HEK293T (cell line): ENCODE results near the gene ITGB3.

Experiments used
- ARNT ChIP-seq: fragments of 450-650 bp; IDR thresholded peaks from 2 replicates; pipeline ENCODE4 v1.6.1; 2017; ENCODE audit warnings: mild to moderate bottlenecking
- BHLHE40 ChIP-seq: fragments of 450-650 bp; IDR thresholded peaks from 2 replicates; pipeline ENCODE4 v1.6.1; 2016; ENCODE audit warnings: mild to moderate bottlenecking, moderate library complexity, borderline replicate concordance
- ELF4 ChIP-seq: fragments of 450-650 bp; IDR thresholded peaks from 2 replicates; pipeline ENCODE4 v1.6.1; 2017; ENCODE audit warnings: antibody characterized with exemption
- FOXA1 ChIP-seq: fragments of 450-650 bp; IDR thresholded peaks from 2 replicates; pipeline ENCODE4 v1.6.1; 2016; ENCODE audit warnings: mild to moderate bottlenecking
- FOXM1 ChIP-seq: fragments of 450-650 bp; IDR thresholded peaks from 2 replicates; pipeline ENCODE4 v1.6.1; 2017; ENCODE audit warnings: mild to moderate bottlenecking, borderline replicate concordance
- HDGF ChIP-seq: fragments of 450-650 bp; IDR thresholded peaks from 2 replicates; pipeline ENCODE4 v1.6.1; 2017; ENCODE audit warnings: antibody characterized with exemption, borderline replicate concordance
- L3MBTL2 ChIP-seq: fragments of 450-650 bp; conservative IDR thresholded peaks from 2 replicates; pipeline ENCODE4 v1.6.1; 2016; ENCODE audit warnings: mild to moderate bottlenecking
- LEF1 ChIP-seq: fragments of 450-650 bp; IDR thresholded peaks from 2 replicates; pipeline ENCODE4 v1.6.1; 2017; ENCODE audit warnings: mild to moderate bottlenecking, borderline replicate concordance
- NFRKB ChIP-seq: fragments of 450-650 bp; IDR thresholded peaks from 2 replicates; pipeline ENCODE4 v1.6.1; 2016; ENCODE audit warnings: mild to moderate bottlenecking, moderate library complexity
- PKNOX1 ChIP-seq: fragments of 450-650 bp; IDR thresholded peaks from 2 replicates; pipeline ENCODE4 v1.6.1; 2016
- SP1 ChIP-seq: fragments of 450-650 bp; IDR thresholded peaks from 2 replicates; pipeline ENCODE4 v1.6.1; 2017
- SUZ12 ChIP-seq: fragments of 450-650 bp; IDR thresholded peaks from 2 replicates; pipeline ENCODE4 v1.6.1; 2016; ENCODE audit warnings: mild to moderate bottlenecking

- no peak for TF ChIP-seq SUZ12
- TF ChIP-seq HDGF = no peak
- no peak for TF ChIP-seq L3MBTL2
- no peak for TF ChIP-seq SP1
- TF ChIP-seq FOXM1 = no peak
- TF ChIP-seq FOXA1 = no peak
- no peak for TF ChIP-seq BHLHE40
- TF ChIP-seq ARNT = no peak
- no peak for TF ChIP-seq NFRKB
- no peak for TF ChIP-seq LEF1
- TF ChIP-seq PKNOX1 = no peak
- TF ChIP-seq ELF4 = no peak
Measured at GRCh38 chr17:47208744-47209488, 44.7 kb upstream of the ITGB3 start, which contains the start of gene MYL4.
